NCI-H1092 treated with DMSO at 0.1 percent for 48 hours (cell line): ENCODE results near the gene ANAPC13.

Source experiments
- DNase-seq: peaks from one replicate; lab custom pipeline; 2025; lab: John Stamatoyannopoulos, UW

ANAPC13 gene

GRCh38 chr3:134482622-134483021, 3.2 kb downstream of the ANAPC13 start:
- DNase-seq, result no peak

DNA sequence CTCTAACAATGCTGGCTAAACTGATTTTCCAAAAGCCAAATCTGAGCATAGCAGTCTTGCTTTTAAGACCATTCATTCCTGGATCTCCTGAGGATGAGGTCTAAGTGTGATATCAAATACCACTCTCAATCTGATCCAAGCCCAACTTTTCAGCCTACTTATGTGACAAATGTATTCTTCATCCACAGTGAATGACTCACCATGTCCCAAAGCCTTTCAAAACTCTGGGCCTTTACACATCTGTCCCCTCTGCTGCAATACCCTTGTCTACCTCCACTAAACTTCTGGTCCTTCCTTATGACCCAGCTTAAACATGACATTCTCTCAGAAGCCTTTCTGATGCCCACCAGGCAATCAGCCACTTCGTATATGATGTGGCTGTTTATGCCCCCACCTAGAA, 4.6 kb downstream of the ANAPC13 start:
- no peak for DNase-seq

- no peak for DNase-seq
Observed at GRCh38 chr3:134480546-134480945, 5.2 kb downstream of the ANAPC13 start.

DNA sequence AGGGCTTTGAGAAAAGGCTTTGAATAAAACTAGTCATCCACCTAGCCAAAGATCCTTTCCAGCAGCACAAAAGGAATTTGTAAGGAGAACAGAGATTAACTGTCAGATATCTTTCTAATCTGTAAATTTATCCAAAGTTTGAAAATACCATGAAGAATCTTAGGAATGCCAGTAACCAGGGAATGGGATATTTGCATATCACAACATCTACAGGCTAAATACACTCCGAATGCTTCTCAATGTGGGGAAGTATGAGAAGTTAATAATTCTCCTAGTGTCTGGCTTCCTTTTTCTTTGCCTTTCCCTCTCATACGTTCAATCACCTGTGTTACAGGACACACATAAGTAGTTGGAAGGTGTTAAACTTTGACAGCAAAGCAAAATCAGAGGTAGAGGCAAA, 7.8 kb downstream of the ANAPC13 start:
- DNase-seq, result no peak

DNA sequence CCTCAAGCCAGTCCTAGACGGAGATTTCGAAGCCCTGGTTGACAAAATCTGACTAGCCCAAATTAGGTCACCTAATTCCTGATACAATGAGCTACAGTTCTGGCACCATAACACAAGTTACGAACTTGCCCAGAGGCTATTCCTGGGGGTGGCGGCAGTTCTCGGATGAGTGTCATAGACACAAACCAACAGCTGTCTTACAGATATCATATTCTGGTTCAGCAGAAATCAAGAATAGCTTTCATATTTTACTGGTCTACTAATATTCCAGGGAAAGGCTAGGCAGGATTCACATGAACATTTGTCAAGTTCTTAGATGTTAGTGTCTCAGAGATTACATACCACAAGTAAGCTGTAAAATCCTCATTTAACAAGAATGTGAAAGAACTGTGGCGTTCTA, 8.8 kb downstream of the ANAPC13 start:
- no peak for DNase-seq

DNA sequence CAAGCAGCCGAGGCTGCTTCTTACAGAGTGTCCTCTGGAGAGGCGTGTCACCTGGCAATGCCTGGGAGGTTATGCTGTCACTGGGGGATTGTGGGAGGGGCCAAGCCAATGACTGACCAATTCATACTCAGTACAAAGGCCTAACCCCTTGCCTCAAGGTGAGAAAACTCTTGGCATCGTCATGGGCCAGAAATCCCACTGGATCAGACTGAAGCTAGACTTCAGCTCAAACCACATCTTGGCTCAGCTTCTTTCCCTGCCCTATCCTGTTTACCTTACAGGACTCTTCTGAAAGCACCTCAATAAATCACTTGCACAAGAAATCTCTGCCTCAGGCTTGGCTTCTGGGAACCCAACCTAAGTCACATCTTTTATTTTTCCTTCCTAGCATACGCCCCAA, 9.5 kb downstream of the ANAPC13 start:
- DNase-seq, result no peak

- DNase-seq, result no peak
Observed at GRCh38 chr3:134474956-134475355, 10.8 kb downstream of the ANAPC13 start.

DNA sequence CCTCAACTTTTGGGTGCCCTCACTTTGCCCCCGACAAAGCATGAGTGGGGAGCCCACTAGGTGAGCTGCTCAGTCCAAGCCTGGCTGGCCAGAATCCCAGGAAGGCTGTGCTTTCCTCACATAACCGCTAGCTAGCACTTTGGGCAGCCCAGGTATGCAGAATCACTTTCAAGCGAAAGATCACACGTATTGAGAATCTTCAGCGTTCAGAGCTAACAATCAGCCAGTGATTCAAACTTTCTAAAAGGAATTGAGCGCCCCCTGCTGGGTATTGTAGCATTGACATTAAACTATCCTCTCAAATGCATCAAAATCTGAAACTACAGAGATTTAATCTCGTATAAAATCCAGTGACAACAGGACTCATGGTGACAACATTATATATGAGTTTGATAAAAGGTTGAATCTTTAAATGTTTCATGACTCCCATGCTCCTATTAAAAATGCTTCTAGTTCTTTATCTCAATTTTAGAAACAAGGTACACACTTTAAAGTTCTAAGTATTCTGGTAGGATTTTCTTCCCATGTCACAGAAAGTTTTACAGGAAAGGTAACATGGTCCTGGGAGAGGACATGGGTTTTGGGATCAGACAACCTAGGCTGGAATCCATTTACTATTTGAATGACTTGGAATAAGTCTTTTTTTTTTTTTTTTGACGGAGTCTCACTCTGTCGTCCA, 11.8 kb downstream of the ANAPC13 start:
- DNase-seq, result peak; percentile 62

DNA sequence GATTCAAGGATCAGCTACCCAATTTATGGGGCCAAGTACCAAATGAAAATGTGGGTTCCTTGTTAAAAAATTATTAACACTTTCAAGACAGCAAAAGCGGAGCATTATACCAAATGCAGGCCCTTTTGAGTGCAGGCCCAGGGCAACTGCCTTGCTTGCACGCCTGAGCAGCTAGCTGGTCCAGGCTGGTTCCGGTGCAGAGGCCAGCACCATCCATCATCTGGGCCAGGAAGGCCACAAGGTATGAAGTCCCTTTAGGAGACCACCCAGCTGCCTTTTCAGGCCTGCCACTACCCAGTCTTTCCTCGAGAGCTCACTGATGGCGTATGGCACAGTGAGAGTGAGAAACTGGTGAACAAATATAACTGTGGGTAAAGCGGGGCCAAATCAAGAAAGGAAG, 13.0 kb downstream of the ANAPC13 start:
- DNase-seq, result no peak

DNA sequence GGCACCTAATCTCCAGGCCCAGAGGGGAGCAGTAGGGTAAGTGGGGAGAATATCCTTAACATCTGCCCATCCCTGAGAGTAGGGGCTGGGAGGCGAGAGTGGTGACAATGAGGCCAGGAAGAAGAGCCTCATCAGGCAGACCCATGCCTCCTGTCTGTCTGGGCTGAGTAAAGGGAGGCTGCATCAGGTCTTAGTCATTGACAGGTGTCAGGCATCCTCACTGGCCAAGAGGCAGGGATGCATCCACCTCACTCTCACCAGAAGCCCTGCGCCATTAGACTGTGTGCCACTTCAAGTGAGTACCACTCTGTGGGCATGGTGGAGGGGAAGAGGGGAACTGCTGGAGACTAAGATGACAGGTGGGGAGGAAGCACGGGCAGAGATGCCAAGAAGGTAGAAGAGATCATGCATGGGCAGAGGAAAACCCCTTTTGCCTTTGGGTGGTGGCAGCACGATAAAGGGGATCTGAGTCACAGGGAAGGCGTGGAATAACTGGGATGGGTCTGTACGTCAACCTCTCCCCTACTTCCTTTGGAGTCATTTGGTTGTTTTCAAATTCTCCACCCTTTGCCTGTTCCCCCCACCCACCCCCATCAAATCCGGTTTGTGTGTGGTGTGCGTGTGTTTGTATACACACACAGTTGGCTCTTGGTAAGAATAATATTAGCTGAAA, 14.1 kb downstream of the ANAPC13 start:
- DNase-seq, result no peak

DNA sequence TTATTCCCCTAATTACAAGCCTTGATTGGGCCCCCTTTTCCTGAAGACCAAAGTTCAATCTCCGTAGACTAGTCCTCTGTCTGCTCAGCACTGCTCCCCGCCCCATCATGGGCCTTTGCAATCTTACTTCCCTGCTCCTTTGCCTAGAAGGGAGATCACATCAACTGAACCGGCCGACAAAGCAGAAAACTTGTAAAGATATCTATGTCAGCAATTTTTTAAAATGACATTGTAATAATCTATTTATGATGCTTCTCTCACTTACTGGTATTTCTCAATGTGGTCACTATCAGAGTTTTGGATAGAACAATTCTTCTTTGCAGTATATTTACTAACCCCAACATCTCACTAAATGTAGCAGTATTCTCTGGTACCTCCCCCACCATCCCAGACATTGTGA, 17.3 kb downstream of the ANAPC13 start:
- DNase-seq, result no peak

DNA sequence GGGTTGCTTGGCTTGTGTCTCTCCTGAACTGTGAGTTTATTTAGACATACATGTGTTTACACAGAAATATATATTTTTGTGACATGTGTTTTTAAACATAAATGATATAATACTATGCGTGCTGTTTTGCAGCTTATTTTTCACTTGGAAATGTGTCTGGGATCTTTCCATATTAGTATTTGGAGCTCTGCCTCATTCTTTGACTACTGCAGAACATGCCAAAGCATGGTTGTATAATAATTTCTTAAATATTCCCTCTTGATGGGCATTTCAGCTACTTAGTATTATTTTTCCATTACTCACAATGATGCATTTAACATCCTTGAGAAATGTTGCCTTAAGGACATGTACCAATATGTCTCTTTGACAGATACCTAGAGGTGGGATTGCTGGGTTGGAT, 19.5 kb downstream of the ANAPC13 start:
- no peak for DNase-seq

DNA sequence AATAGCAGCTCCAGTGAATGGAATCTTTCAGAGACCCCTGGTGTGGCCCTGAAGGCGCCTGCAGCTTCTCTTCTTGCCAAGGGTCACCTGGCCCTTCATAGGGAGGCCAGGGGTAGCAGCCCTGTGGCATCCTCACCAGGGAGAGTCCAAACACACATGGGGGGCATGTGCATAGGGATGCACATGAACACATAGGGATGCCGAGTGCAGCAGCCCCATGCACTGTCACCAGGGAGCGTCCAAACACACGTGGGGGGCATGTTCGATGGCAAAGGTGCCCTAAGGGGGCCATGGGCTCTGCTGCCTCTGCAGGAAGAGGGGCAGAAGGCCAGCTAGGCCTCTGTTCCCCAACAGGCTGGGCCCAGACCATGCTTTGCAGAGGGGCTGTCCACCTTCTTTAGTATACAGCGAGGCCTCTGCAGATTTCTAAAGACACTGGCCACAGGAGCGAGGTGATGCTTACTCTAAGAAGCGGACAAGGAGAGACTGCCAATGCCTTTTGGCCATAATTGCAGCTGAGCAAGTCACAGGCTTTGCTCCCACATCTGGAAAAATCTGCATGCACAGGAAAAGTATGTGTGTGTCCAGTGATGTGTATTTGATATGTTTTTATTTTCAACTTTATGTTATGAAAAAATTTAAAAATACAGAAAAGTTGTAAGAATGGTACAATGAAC, 21.0 kb downstream of the ANAPC13 start:
- DNase-seq, result no peak

DNA sequence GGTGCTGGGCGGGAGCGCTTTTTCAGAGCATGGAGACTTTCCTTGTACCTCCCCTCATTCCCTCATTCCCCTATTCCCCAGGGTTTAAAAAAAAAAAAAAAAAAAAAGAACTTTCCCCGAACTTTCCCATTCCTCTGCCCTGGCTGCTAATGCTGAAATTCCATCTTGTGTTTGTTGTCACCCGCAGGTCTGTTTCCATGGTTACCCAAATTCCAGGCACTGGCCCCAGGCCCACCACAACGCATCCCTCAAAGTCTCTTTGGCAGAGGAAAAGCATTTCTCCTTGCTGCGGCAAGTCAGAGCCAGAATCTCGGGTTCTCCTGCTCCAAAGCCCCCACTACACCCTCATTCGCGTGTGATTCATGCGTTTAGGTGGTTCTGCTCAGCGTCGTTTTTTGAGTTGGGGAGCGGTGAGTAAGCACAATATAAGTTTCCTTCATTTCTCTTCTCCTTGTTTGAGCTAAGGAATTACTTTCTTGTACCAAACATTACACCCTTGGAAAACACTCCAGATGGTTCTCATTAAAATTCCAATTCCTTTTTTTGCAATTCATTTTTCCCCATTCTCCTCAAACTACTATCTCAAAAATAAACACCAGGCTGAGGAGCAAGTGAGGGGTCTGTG, 21.6 kb downstream of the ANAPC13 start:
- no peak for DNase-seq

- DNase-seq, result no peak
Observed at GRCh38 chr3:134463676-134464063, 22.1 kb downstream of the ANAPC13 start.

DNA sequence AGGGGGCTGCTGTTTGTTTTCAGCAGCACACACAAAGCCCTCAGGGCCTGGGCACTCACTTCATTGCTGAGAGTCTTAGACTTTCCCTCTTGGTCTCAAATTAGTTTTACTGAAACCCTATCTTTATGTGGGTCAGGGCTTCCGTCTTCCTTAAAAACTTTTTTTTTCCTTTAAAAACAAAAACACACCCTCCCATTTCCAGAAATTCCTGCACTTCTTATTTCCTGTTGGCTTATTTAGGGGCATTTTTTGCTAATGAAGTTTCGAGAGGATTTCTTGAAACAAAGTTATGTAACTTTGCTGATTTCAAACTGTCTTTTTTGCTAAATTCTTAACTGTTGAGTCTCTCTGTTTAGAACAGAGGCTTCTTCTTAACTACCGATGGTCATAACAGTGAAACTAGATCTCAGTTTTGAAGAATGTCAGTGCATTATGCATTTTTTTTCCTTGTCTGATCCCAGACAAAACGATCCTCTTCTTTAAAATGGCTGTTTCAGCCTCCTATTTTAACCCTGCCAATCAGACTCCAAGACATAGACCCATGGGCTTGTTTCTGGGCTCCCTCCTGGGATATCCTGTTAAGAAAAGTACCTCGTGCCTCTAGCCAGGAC, 23.3 kb downstream of the ANAPC13 start:
- DNase-seq, result no peak

DNA sequence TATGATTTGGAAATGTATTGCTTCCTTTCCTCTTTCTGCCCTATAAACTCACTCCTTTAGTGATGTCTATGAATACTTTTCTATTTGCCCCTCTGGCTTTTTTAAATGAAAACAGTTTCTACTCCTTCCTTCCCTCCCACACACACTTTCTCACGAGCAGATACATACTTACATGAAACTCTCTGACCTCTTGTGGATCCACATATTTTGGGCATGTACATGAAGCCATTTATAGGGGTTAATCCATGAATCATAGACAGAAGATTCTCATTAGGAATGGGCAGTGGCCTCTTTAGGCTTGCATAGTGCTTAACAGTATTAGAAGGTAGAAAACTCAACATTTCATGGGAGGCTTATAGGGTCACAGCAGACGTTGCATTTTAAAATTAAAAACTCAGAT, 24.8 kb downstream of the ANAPC13 start:
- no peak for DNase-seq

- no peak for DNase-seq
Observed at GRCh38 chr3:134459562-134459961, 26.2 kb downstream of the ANAPC13 start.

DNA sequence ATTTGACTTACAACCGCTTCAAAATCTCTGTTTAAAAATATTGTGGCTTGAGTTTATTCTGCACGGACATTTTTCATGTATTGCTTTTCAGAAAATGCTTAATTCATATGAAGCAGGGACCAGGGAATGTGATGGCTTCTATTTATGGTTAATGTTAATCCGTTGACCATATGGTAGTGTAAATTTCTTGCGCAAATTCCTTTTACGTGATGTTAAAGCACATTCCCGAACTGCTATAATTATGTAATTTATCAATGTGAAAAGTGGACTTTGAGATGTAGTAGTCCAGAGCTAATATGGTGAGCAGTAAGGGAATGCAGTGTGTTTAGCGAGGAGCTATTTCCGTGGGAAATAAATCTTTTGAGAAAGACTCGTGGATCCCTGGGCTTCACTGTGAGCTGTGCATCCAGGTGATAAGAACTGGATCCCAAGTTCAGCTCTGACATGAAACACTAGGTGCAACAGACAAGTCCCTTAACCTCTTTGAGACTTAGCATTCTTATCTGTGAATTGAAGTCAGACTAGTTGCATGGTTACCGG, 27.3 kb downstream of the ANAPC13 start:
- DNase-seq, result no peak

DNA sequence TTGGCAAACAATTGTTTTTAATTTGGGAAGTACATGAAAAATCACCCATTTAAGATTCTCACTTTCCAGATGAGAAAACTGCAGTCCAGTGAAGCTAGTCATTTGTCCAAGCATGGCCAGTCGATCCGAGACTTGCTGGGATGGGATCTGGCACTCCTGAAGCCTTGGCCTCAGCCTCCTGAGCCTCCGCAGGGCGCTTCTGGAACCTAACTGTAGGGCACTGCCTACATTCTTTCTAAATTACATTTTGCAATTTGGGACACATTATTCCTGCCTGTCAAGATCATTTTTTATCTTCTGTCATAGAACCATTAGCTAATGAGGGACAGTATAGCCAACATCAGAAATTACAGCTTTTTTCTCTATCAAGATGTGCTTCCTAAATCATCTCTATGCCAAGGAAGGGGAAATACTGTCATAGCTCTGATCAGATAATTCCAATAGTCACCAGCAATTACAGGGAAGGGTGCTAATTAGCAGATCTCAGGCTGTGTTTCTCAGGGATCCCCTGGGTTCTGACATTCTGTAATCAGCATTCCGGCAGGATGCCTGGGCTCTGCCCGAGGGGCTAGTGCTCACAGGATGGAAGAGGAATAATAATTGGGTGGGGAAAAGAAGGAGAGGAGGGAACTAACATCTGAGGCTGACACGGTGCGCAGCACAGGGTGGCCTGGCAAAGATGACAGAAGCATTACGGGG, 28.3 kb downstream of the ANAPC13 start:
- no peak for DNase-seq

DNA sequence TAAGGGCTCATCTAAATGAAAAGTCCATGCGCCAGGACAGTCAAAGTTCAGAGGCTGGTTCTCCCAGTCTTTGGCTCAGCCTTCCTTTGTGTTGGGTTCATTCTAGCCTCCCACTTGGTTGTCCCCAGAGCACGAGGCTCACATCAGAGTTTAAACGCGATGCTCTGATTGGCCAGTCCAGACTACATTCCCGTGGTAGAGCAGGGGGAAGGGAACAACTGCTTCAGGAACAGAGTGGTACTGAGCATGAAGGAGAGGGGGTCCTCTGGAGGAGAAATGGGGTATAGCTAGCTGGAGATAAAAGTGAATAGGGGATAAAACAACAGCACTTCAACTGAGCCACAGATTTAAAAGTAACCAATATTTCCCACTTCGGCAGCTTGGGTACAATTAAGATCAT, 32.2 kb downstream of the ANAPC13 start:
- no peak for DNase-seq

- no peak for DNase-seq
Observed at GRCh38 chr3:134449951-134450350, 35.8 kb downstream of the ANAPC13 start.
